HepG2 (cell line): ENCODE data around the gene DDX11.

ENCODE experiments used
- ARID2 ChIP-seq: sonication (generic); formaldehyde crosslinking; IDR thresholded peaks from 2 replicates; pipeline ENCODE4 v1.8.1; 2022; ENCODE audit warnings: mild to moderate bottlenecking, missing genetic modification reagents, borderline replicate concordance
- CBX1 ChIP-seq: IDR thresholded peaks from one replicate; pipeline ENCODE4 v1.6.1; 2016; ENCODE audit warnings: antibody characterized with exemption, low read depth
- HDAC2 ChIP-seq: sonication (generic); formaldehyde crosslinking; IDR thresholded peaks from 2 replicates; pipeline ENCODE4 v1.4.0; 2020; ENCODE audit warnings: missing genetic modification reagents
- HDAC6 ChIP-seq: fragments of 200-600 bp; sonication (generic); IDR thresholded peaks from 2 replicates; pipeline ENCODE4 v1.7.0; 2017; ENCODE audit warnings: mild to moderate bottlenecking, antibody characterized with exemption, low read length, low read depth
- HIVEP1 ChIP-seq: sonication (generic); formaldehyde crosslinking; IDR thresholded peaks from 2 replicates; pipeline ENCODE4 v1.4.0; 2020; ENCODE audit warnings: mild to moderate bottlenecking, missing genetic modification reagents
- SRSF9 ChIP-seq: fragments of 200-400 bp; formaldehyde crosslinking; IDR thresholded peaks from 2 replicates; pipeline ENCODE4 v1.6.1; 2018; ENCODE audit warnings: borderline replicate concordance, mild to moderate bottlenecking, low read depth, low read length; ENCODE audit not compliant: insufficient read depth, poor library complexity, severe bottlenecking
- ZNF317 ChIP-seq: sonication (generic); formaldehyde crosslinking; IDR thresholded peaks from 2 replicates; pipeline ENCODE4 v1.5.0; 2020; ENCODE audit warnings: mild to moderate bottlenecking, missing genetic modification reagents
- ZNF329 ChIP-seq: sonication (generic); formaldehyde crosslinking; IDR thresholded peaks from 2 replicates; pipeline ENCODE4 v1.9.0; 2021; ENCODE audit warnings: low read depth, mild to moderate bottlenecking, missing genetic modification reagents
- ZNF614 ChIP-seq: IDR thresholded peaks from 2 replicates; pipeline ENCODE4 v1.6.1; 2018; ENCODE audit warnings: missing biosample characterization, missing genetic modification reagents, inconsistent platforms, borderline replicate concordance
- ZNF776 ChIP-seq: sonication (generic); formaldehyde crosslinking; IDR thresholded peaks from 2 replicates; pipeline ENCODE4 v1.4.0; 2020; ENCODE audit warnings: mild to moderate bottlenecking, missing genetic modification reagents
- TF ChIP-seq, protein P1 (sequence below): sonication (generic); formaldehyde crosslinking; IDR thresholded peaks from 2 replicates; pipeline ENCODE4 v1.5.0; 2020; ENCODE audit warnings: mild to moderate bottlenecking, missing genetic modification reagents, moderate library complexity
- TF ChIP-seq, protein P2 (sequence below): sonication (generic); formaldehyde crosslinking; IDR thresholded peaks from 2 replicates; pipeline ENCODE4 v1.8.1; 2023; ENCODE audit warnings: missing genetic modification reagents, inconsistent platforms, borderline replicate concordance
- TF ChIP-seq, protein P3 (sequence below), 2 experiments: sonication (generic) in 1 of 2; formaldehyde crosslinking in 1 of 2; IDR thresholded peaks; 2 replicates each; pipeline versions ENCODE4 v1.5.1 to v1.6.1; 2011 to 2020; ENCODE audit warnings: borderline replicate concordance in 1 of 2, low read depth in 1 of 2, low read length in 1 of 2, mild to moderate bottlenecking in 1 of 2, missing genetic modification reagents in 1 of 2, moderate library complexity in 1 of 2

DNA sequence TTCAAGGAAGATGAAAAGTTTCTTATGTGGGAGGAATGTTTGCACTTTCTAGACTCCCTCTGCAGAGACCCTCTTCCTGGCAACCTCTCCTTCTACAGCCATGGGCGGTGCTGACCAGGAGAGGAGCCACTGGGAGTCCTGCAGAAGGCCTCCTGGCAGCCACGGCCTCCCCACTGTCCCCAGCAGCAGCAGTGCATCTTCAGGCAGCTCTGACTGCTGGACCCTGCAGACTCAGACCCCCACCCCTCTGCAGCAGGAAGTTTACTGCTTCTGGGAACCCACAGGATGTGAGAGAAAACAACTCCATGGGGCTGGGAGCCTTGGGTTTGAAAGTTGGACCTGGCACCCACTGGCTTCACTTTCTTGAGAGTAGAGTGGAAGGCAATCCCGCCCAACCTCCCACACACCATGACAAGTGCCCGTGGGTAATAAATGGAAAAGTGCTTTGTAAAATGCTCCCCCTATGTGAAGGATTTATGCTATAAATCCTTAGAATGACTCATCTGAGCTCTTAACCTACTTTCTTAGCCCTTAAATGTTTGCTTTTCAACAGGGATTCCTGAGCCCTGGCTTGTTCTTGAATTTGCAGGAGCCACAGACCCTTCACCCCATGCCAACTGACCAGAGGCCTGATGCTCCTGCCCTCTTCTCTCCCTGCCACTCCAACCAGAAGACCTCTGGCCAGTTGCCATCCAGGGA lies 37.5 kb upstream of the DDX11 start:
- TF ChIP-seq ZNF614 (CRISPR knock-in tag) (no peak), SRSF9 (no peak), HDAC6 (no peak), HIVEP1 (CRISPR knock-in tag) (no peak), ZNF329 (CRISPR knock-in tag) (no peak), CBX1 (no peak), ARID2 (CRISPR knock-in tag) (no peak), ZNF776 (no peak), ZNF317 (CRISPR knock-in tag) (no peak), HDAC2 (CRISPR knock-in tag) (no peak)
- TF ChIP-seq, protein P1, sequence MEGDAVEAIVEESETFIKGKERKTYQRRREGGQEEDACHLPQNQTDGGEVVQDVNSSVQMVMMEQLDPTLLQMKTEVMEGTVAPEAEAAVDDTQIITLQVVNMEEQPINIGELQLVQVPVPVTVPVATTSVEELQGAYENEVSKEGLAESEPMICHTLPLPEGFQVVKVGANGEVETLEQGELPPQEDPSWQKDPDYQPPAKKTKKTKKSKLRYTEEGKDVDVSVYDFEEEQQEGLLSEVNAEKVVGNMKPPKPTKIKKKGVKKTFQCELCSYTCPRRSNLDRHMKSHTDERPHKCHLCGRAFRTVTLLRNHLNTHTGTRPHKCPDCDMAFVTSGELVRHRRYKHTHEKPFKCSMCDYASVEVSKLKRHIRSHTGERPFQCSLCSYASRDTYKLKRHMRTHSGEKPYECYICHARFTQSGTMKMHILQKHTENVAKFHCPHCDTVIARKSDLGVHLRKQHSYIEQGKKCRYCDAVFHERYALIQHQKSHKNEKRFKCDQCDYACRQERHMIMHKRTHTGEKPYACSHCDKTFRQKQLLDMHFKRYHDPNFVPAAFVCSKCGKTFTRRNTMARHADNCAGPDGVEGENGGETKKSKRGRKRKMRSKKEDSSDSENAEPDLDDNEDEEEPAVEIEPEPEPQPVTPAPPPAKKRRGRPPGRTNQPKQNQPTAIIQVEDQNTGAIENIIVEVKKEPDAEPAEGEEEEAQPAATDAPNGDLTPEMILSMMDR (CRISPR knock-in tag) = no peak
- TF ChIP-seq, protein P2, sequence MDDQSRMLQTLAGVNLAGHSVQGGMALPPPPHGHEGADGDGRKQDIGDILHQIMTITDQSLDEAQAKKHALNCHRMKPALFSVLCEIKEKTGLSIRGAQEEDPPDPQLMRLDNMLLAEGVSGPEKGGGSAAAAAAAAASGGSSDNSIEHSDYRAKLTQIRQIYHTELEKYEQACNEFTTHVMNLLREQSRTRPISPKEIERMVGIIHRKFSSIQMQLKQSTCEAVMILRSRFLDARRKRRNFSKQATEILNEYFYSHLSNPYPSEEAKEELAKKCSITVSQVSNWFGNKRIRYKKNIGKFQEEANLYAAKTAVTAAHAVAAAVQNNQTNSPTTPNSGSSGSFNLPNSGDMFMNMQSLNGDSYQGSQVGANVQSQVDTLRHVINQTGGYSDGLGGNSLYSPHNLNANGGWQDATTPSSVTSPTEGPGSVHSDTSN (CRISPR knock-in tag) = no peak
- TF ChIP-seq, protein P3, sequence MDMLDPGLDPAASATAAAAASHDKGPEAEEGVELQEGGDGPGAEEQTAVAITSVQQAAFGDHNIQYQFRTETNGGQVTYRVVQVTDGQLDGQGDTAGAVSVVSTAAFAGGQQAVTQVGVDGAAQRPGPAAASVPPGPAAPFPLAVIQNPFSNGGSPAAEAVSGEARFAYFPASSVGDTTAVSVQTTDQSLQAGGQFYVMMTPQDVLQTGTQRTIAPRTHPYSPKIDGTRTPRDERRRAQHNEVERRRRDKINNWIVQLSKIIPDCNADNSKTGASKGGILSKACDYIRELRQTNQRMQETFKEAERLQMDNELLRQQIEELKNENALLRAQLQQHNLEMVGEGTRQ (IDR thresholded peaks at IDR 0.05; ENCODE audit: low read depth, low read length) = no peak
- TF ChIP-seq, protein P3 (CRISPR knock-in tag; IDR thresholded peaks at IDR 0.05; ENCODE audit: borderline replicate concordance) = no peak
